ENCODE measurements around the gene ADIRF.

- TF ChIP-seq POLR2A (IDR thresholded peaks at IDR 0.05) (no peak), POLR2AphosphoS5 (IDR thresholded peaks at IDR 0.05) (peak in 1 of 3 donors; percentile 11)
- TF ChIP-seq, protein P1, sequence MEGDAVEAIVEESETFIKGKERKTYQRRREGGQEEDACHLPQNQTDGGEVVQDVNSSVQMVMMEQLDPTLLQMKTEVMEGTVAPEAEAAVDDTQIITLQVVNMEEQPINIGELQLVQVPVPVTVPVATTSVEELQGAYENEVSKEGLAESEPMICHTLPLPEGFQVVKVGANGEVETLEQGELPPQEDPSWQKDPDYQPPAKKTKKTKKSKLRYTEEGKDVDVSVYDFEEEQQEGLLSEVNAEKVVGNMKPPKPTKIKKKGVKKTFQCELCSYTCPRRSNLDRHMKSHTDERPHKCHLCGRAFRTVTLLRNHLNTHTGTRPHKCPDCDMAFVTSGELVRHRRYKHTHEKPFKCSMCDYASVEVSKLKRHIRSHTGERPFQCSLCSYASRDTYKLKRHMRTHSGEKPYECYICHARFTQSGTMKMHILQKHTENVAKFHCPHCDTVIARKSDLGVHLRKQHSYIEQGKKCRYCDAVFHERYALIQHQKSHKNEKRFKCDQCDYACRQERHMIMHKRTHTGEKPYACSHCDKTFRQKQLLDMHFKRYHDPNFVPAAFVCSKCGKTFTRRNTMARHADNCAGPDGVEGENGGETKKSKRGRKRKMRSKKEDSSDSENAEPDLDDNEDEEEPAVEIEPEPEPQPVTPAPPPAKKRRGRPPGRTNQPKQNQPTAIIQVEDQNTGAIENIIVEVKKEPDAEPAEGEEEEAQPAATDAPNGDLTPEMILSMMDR (IDR thresholded peaks at IDR 0.05 in 8 of 11, conservative IDR thresholded peaks at IDR 0.05 in 3 of 11), result no peak
Observed at GRCh38 chr10:86946213-86947155, 21.8 kb upstream of the ADIRF start.

Data from spleen (tissue), 7 donors.